ENCODE results near the gene MIOS.

MIOS gene

GRCh38 chr7:7524121-7524520, 42.6 kb upstream of the MIOS start:
- no peak for TF ChIP-seq CTCF (IDR thresholded peaks at IDR 0.05; ENCODE audit: low read depth, low read length, missing control alignments)
- no peak for DNase-seq (ENCODE audit: extremely low read depth, low read depth)
- no peak overlapping the region for H3K4me3 ChIP-seq (replicated peaks; ENCODE audit: low read depth, low read length)

- H3K4me3 ChIP-seq (replicated peaks; ENCODE audit: low read depth, low read length), result no peak overlapping the region
- TF ChIP-seq CTCF (IDR thresholded peaks at IDR 0.05; ENCODE audit: low read depth, low read length, missing control alignments), result no peak
- no peak for DNase-seq (ENCODE audit: extremely low read depth, low read depth)
Observed at GRCh38 chr7:7526006-7526405, 40.7 kb upstream of the MIOS start.

- DNase-seq (ENCODE audit: extremely low read depth, low read depth), result no peak
- no peak overlapping the region for H3K4me3 ChIP-seq (replicated peaks; ENCODE audit: low read depth, low read length)
- no peak for TF ChIP-seq CTCF (IDR thresholded peaks at IDR 0.05; ENCODE audit: low read depth, low read length, missing control alignments)
Observed at GRCh38 chr7:7527047-7527446, 39.6 kb upstream of the MIOS start.

- no peak for TF ChIP-seq CTCF (IDR thresholded peaks at IDR 0.05; ENCODE audit: low read depth, low read length, missing control alignments)
- no peak overlapping the region for H3K4me3 ChIP-seq (replicated peaks; ENCODE audit: low read depth, low read length)
- no peak for DNase-seq (ENCODE audit: extremely low read depth, low read depth)
Observed at GRCh38 chr7:7529328-7529727, 37.4 kb upstream of the MIOS start.

- H3K4me3 ChIP-seq (replicated peaks; ENCODE audit: low read depth, low read length), result no peak overlapping the region
- no peak for TF ChIP-seq CTCF (IDR thresholded peaks at IDR 0.05; ENCODE audit: low read depth, low read length, missing control alignments)
- no peak for DNase-seq (ENCODE audit: extremely low read depth, low read depth)
Observed at GRCh38 chr7:7533831-7534430, 32.8 kb upstream of the MIOS start.

GRCh38 chr7:7535691-7536090, 31.0 kb upstream of the MIOS start, which contains the start of gene COL28A1:
COL28A1 (minus strand) TSS chr7:7535873; CDS start chr7:7532875, 2,998 bp downstream.
- no peak for TF ChIP-seq CTCF (IDR thresholded peaks at IDR 0.05; ENCODE audit: low read depth, low read length, missing control alignments)
- no peak within 1 kb of the TSS for H3K4me3 ChIP-seq (replicated peaks; ENCODE audit: low read depth, low read length)
- no peak for DNase-seq (ENCODE audit: extremely low read depth, low read depth)
